Stomach (tissue), 4 donors: Measurements from ENCODE around the gene SDK2.

Source experiments
- POLR2A ChIP-seq, 4 donors: fragments of 450-650 bp; IDR thresholded peaks; one replicate each; pipeline ENCODE4 v1.6.1; 2016; ENCODE audit warnings: antibody characterized with exemption in 4 of 4, control low read depth in 2 of 4, mild to moderate bottlenecking in 1 of 4, moderate library complexity in 1 of 4
- POLR2AphosphoS5 ChIP-seq, 3 donors: sonication (generic); formaldehyde crosslinking; IDR thresholded peaks; one replicate each; pipeline ENCODE4 v1.6.1; 2016; ENCODE audit warnings: antibody characterized with exemption in 3 of 3

DNA sequence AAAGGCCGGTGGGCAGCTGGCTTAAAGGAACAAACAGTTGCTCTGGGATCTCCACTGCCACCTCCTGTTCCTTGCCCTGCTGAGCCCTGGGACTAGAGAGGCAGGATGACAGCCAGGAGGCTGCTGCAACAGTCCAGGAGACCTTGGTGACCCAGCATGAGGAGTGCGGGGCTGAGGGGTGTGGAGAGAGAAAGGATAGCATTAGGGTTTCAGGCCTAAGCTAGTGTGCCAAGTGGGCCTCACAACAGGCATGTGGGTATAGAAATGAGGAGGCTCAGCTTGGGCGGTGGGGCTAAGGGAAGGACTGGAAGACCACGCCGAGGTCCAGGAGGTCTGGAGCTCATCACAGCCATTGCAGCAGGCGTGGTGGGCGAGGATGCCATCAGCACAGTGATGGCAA lies 39.8 kb downstream of the SDK2 start:
- TF ChIP-seq POLR2A (IDR thresholded peaks at IDR 0.05) (no peak), POLR2AphosphoS5 (IDR thresholded peaks at IDR 0.05) (no peak)
